ENCODE results near the gene ANKRD60.

- no peak for TF ChIP-seq CTCF (conservative IDR thresholded peaks at IDR 0.05)
- TF ChIP-seq ZFX (IDR thresholded peaks at IDR 0.05): no peak
Measured at GRCh38 chr20:58195047-58195446, 33.4 kb downstream of the ANKRD60 start.

Measured in C4-2B (cell line).